HG03108 (cell line): ENCODE data around the gene CARD11.

Source experiments
- ATAC-seq: cut with Tn5 transposase; IDR thresholded peaks from one replicate; pipeline ENCODE4 v1.9.1; 2021; ENCODE audit warnings: moderate library complexity; ENCODE audit not compliant: unreplicated experiment

The CARD11 gene

GRCh38 chr7:3043544-3044371, at the start of gene CARD11:
Gene CARD11, minus strand, starts transcription at chr7:3043867. Its CDS starts 85,361 bp downstream, at chr7:2958506.
- no peak for ATAC-seq

DNA sequence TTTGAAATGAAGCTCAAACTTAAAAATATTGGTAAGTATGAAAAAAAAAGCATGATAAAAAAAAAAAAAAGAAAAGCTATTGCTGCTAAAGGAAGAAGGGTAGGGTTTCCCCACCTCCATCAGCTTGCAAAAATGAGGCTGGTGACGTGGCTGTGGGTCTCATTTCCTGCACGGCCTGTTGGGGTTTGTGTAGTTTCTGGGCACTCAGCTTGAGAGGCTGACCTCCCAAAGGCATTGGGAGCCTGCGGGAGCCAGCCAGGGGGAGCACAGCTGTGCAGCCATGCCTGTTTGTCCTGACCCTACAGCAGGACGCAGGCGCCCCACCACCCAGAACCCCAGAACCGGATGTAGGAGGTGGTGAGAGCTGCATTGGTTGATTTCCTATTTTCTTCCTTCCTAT, 48.8 kb upstream of the CARD11 start:
- ATAC-seq: peak; percentile 89

- no peak for ATAC-seq
Observed at GRCh38 chr7:3091631-3092030, 48.0 kb upstream of the CARD11 start.

DNA sequence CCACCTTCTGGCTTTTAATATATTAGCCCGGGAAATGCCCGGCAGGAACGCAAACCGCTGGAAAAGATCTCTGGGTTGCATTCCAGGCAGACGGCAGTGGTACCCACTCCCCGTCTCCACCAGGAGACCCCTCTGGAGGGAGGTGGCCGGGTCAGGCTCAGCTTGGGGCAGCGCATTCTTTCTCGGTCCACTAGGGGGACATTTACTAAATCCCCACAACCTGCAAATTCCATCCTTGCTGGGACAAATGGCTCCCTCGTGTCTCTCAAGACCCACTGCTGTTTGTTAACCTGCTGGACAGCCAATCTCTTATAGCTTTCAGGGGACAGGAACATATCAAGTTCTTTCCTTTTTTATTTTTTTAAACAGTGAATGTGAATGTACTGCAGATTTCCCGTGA, 45.8 kb upstream of the CARD11 start:
- no peak for ATAC-seq

- ATAC-seq: no peak
Observed at GRCh38 chr7:3087243-3087755, 43.6 kb upstream of the CARD11 start.

DNA sequence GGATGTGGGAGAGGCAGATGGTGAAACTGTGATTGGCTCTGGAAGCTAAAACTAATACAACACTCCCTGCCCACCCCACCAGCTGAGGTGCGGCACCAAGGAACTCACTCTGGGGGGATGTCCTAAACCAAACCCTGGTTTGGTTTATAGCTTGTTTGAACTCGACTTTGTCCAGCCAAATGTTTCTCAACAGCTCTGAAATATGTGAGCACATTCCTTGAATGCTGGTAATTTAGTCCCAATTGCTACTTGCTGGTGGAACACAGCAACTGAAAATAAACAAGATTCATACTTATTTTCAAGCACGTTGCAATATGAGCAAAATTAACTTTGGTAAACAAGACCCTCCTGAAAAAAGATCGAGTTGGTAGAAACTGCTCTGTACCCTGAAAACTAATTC, 39.7 kb upstream of the CARD11 start:
- ATAC-seq: no peak

DNA sequence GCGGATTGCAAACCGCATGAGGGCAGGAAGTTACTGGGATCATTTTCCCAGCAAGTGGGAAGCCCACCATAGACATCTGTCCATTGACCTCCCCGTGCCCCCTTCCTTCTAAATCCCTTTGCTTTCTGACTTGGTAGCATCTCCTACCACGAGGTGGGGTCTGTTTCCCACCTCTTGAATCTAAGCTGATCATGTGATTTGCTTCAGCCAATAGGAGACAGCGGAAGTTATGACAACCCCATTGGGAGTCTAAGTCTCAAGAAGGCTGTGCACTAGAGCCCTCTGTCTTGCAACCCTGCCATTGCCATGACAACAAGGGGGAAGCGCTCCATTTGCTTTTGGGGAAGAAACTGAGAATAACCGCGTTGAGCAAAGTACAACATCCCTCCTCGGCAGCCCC, 39.2 kb upstream of the CARD11 start:
- no peak for ATAC-seq

DNA sequence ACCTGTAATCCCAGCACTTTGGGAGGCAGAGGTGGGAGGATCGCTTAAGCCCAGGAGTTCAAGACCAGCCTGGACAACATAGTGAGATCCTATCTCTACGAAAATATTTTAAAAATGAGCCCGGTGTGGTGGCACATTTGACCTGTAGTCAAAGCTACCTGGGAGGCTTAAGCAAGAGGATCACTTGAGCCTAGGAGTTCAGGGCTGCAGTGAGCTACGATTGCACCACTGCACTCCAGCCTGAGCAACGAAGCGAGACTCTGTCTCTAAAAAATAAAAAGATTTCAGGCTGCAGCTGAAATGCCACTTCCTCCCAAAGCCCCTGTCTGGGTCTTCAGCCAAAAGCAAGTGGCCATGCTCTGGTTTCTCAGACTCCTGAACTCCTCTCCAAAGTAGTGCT, 38.7 kb upstream of the CARD11 start:
- ATAC-seq: no peak

GRCh38 chr7:3080106-3080505, 36.4 kb upstream of the CARD11 start:
- ATAC-seq: no peak

GRCh38 chr7:3078514-3078913, 34.8 kb upstream of the CARD11 start:
- ATAC-seq: no peak

DNA sequence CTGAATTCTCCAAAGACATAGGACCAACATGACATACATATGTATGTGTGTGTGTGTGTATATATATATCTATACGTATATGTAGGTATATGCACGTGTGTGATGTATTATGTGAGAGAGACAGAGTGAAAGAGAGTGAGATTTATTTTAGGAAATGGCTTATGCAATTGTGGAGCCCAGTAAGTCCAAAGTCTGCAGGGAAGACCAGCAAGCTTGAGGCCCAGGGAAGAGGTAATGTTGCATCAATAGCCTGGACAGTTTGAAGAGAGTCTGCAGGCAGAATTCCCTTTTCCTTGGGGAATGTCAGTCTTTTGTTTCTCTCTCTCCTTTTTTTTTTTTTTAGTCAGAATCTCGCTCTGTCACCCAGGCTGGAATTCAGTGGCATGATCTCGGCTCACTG, 33.0 kb upstream of the CARD11 start:
- ATAC-seq: no peak

- ATAC-seq: no peak
Observed at GRCh38 chr7:3076163-3076562, 32.5 kb upstream of the CARD11 start.

DNA sequence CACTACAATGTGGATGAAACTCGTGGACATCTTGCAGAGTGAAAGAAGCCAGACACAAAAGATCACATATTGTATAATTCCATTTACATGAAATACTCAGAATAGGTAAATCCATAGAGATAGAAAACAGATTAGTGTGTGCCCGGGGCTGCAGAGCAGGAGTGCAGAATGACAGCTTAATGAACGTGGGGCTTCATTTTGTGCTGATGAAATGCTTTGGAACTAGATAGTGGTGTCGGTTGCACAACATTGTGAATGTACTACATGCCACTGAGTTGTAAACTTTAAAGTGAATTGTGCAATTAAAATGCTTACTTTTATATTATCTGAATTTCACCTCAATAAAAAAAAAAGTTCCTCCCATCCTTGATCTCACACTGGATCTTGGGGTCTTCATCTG, 31.8 kb upstream of the CARD11 start:
- ATAC-seq: no peak

DNA sequence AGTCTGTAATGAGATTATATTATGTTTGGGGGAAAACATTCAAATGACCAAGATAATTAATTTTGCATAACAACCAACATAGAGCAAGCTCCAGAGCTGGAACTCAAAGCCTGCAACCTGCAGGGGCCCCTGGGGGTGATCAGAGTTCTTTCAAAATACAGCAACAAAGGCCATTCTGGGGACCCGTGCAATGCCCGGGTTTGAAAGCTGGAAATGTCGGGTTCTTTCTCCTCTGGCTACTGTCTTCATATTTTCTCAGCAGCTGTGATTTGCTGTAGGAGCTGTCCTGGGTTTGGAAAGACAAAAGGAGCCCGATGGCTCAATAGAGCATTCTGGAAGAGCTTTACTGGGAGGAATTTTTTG, 30.8 kb upstream of the CARD11 start:
- no peak for ATAC-seq

- ATAC-seq: no peak
Observed at GRCh38 chr7:3073763-3074458, 30.2 kb upstream of the CARD11 start.

GRCh38 chr7:3070908-3071307, 27.2 kb upstream of the CARD11 start:
- no peak for ATAC-seq

GRCh38 chr7:3069771-3070449, 26.2 kb upstream of the CARD11 start:
- no peak for ATAC-seq

GRCh38 chr7:3068530-3068929, 24.9 kb upstream of the CARD11 start:
- ATAC-seq: no peak

- no peak for ATAC-seq
Observed at GRCh38 chr7:3067606-3068380, 24.1 kb upstream of the CARD11 start.

- no peak for ATAC-seq
Observed at GRCh38 chr7:3067193-3067592, 23.5 kb upstream of the CARD11 start.

DNA sequence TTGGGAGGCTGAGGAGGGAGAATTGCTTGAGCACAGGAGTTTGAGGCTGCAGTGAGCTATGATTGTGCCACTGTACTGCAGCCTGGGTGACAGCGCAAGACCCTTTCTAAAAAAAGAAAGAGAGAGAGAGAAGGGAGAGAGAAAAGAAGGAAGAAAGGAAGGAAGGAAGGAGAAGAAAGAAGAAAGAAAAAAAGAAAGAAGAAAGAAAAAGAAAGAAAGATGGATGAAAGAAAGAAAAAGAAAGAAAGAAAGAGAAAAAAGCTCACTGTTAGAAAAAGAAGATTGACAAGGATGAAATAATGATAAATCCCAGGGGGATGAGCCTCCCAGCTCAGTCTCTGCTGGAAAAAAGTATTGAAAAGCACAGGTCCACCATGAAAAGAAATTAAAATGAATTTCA, 22.8 kb upstream of the CARD11 start:
- ATAC-seq: no peak
